ENCODE data around the gene IDH2.
"Not testable (repeated sequence)": the region's sequence is repeated elsewhere in the genome, so short reads cannot be mapped to it uniquely, and the experiment has no call there.

- TF ChIP-seq EZH2 (IDR thresholded peaks at IDR 0.05; ENCODE audit: insufficient read depth, poor library complexity, severe bottlenecking); EZH2phosphoT487 (IDR thresholded peaks at IDR 0.05; ENCODE audit: insufficient read depth, low read depth): not testable (repeated sequence)
Observed at GRCh38 chr15:90139549-90139948, 37.3 kb upstream of the IDH2 start.
